ENCODE measurements around the gene TULP1. TPM values are rescaled to one million over a fixed set of nuclear protein-coding genes. Genes with fewer than 3 reads are reported as not detected.
A peak's percentile ranks its signal among the peaks of the same experiment; 100 is the strongest.

The TULP1 gene
- total and polyA plus RNA-seq, 2 donors from 2014 or later = not detected

- Histone ChIP-seq H3K9ac (ENCODE audit: low read length in 3 of 3) (no peak overlapping the region), H3K4me3 (ENCODE audit: low read length in 3 of 3) (no peak overlapping the region), H3K9me3 (ENCODE audit: control insufficient read depth in 2 of 3, insufficient read depth in 1 of 3, low read length in 3 of 3) (peaks cover 0 to 9% (median 0%) of the 10 kb centered on the region in 3 donors), H3K27me3 (ENCODE audit: control insufficient read depth, insufficient read depth, low read length) (no peaks in the 10 kb centered on the region), H3K27ac (ENCODE audit: low read depth in 2 of 2, low read length in 2 of 2) (no peak overlapping the region), H3K36me3 (ENCODE audit: control insufficient read depth in 2 of 3, insufficient read depth in 3 of 3, low read length in 3 of 3) (no peaks in the 10 kb centered on the region), H3K4me1 (ENCODE audit: control insufficient read depth in 2 of 3, insufficient read depth in 2 of 3, low read depth in 1 of 3, low read length in 3 of 3) (no peaks in the 10 kb centered on the region)
- intact Hi-C loops (cut with DNase I) = no loop called here
- DNase-seq = peak in 1 of 5 donors; percentile 1
- no peak for FAIRE-seq
- TF ChIP-seq CTCF (IDR thresholded peaks at IDR 0.05; ENCODE audit: borderline replicate concordance, extremely low read depth, insufficient read depth) = peak; percentile 56
Observed at GRCh38 chr6:35552285-35552917, 39.7 kb upstream of the TULP1 start.

GRCh38 chr6:35550437-35550836 is 37.7 kb upstream of the TULP1 start:
- intact Hi-C loops (cut with DNase I) = no loop called here
- Histone ChIP-seq H3K27ac (ENCODE audit: low read depth in 2 of 2, low read length in 2 of 2) (no peak overlapping the region), H3K36me3 (ENCODE audit: control insufficient read depth in 2 of 3, insufficient read depth in 3 of 3, low read length in 3 of 3) (no peaks in the 10 kb centered on the region), H3K9ac (ENCODE audit: low read length in 3 of 3) (no peak overlapping the region), H3K4me1 (ENCODE audit: control insufficient read depth in 2 of 3, insufficient read depth in 2 of 3, low read depth in 1 of 3, low read length in 3 of 3) (no peaks in the 10 kb centered on the region), H3K9me3 (ENCODE audit: control insufficient read depth in 2 of 3, insufficient read depth in 1 of 3, low read length in 3 of 3) (peaks cover 0 to 9% (median 0%) of the 10 kb centered on the region in 3 donors), H3K27me3 (ENCODE audit: control insufficient read depth, insufficient read depth, low read length) (no peaks in the 10 kb centered on the region), H3K4me3 (ENCODE audit: low read length in 3 of 3) (no peak overlapping the region)
- no peak for DNase-seq
- FAIRE-seq = no peak
- TF ChIP-seq CTCF (IDR thresholded peaks at IDR 0.05; ENCODE audit: borderline replicate concordance, extremely low read depth, insufficient read depth) = no peak

GRCh38 chr6:35547676-35548075 is 35.0 kb upstream of the TULP1 start:
- no peak for TF ChIP-seq CTCF (IDR thresholded peaks at IDR 0.05; ENCODE audit: borderline replicate concordance, extremely low read depth, insufficient read depth)
- no peak overlapping the region for H3K9ac ChIP-seq (ENCODE audit: low read length in 3 of 3)
- H3K27ac ChIP-seq (ENCODE audit: low read depth in 2 of 2, low read length in 2 of 2) = no peak overlapping the region
- H3K4me3 ChIP-seq (ENCODE audit: low read length in 3 of 3) = no peak overlapping the region
- no peaks in the 10 kb centered on the region for H3K36me3 ChIP-seq (ENCODE audit: control insufficient read depth in 2 of 3, insufficient read depth in 3 of 3, low read length in 3 of 3)
- intact Hi-C loops (cut with DNase I) = no loop called here
- H3K4me1 ChIP-seq (ENCODE audit: control insufficient read depth in 2 of 3, insufficient read depth in 2 of 3, low read depth in 1 of 3, low read length in 3 of 3) = no peaks in the 10 kb centered on the region
- no peak for FAIRE-seq
- no peak for DNase-seq
- H3K27me3 ChIP-seq (ENCODE audit: control insufficient read depth, insufficient read depth, low read length) = no peaks in the 10 kb centered on the region
- H3K9me3 ChIP-seq (ENCODE audit: control insufficient read depth in 2 of 3, insufficient read depth in 1 of 3, low read length in 3 of 3) = peaks cover 0 to 9% (median 0%) of the 10 kb centered on the region in 3 donors
